ENCODE measurements around the gene ERMAP. TPM values are rescaled to one million over a fixed set of nuclear protein-coding genes. Genes with fewer than 3 reads are reported as not detected.

Gene ERMAP
- total and polyA plus RNA-seq, 2 of the 8 experiments (the other 6 are each of a cell fraction or from before 2014, with no cell fraction given) = 2.5 to 3.9 TPM

DNA sequence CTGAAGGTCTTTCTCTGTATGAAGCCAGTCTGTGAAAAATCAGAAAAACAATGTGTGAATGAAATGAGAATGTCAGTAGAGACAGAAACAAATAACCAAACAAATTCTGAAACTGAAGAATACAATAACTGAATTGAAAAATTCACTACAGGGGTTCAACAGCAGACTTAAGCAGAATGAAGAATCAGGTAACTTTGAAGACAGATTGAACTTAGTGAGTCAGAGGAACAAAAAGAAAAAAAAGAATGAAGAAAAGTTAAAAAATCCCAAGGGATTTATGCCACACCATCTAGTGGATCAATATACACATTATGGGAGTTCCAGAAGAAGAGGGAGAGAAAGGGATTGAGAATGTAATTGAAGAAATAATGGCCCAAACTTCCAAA lies 44.1 kb downstream of the ERMAP start:
- Histone ChIP-seq H2BK15ac (ENCODE audit: low read length) (no peak overlapping the region), H3K4me1 (replicated peaks in 1 of 4; ENCODE audit: control insufficient read depth in 3 of 4, insufficient read depth in 4 of 4, low read length in 3 of 4) (no peaks in the 10 kb centered on the region), H2BK120ac (replicated peaks; ENCODE audit: low read depth, low read length) (no peak overlapping the region), H2BK5ac (ENCODE audit: low read depth, low read length) (no peak overlapping the region), H3K36me3 (ENCODE audit: control insufficient read depth in 2 of 4, insufficient read depth in 4 of 4, low read length in 3 of 4) (no peaks in the 10 kb centered on the region), H3K9ac (replicated peaks in 1 of 4; ENCODE audit: extremely low read depth in 1 of 4, low read depth in 3 of 4, low read length in 3 of 4) (no peak overlapping the region), H3K9me3 (ENCODE audit: insufficient read depth in 2 of 2, low read depth in 1 of 2, low read length in 1 of 2) (peaks cover 0 to 10% of the 10 kb centered on the region in 2 experiments; a peak in 1 of 4 replicates), H4K20me1 (replicated peaks in 1 of 2; ENCODE audit: control insufficient read depth in 1 of 2, insufficient read depth in 2 of 2, low read length in 2 of 2) (no peaks in the 10 kb centered on the region), H3K18ac (ENCODE audit: extremely low read depth, low read length) (no peak overlapping the region), H3K23me2 (ENCODE audit: low read depth, low read length) (peaks cover 2% of the 10 kb centered on the region; the same call in 1 of the 2 replicates), H2BK20ac (ENCODE audit: low read length) (no peak overlapping the region), H3K79me1 (ENCODE audit: low read depth, low read length) (no peaks in the 10 kb centered on the region), H4K5ac (ENCODE audit: insufficient read length, low read depth, low read length) (no peak overlapping the region), H3K4me3 (ENCODE audit: extremely low read depth in 1 of 4, insufficient read depth in 2 of 4, low read depth in 3 of 4, low read length in 4 of 4) (no peak overlapping the region), H2BK12ac (ENCODE audit: low read depth, low read length) (no peak overlapping the region), H3K4me2 (ENCODE audit: insufficient read depth in 1 of 2, low read depth in 2 of 2, low read length in 2 of 2) (no peak overlapping the region), H3K27me3 (replicated peaks in 1 of 4; ENCODE audit: control insufficient read depth in 3 of 4, extremely low read depth in 1 of 4, insufficient read depth in 3 of 4, low read length in 3 of 4) (no peaks in the 10 kb centered on the region), H3K14ac (ENCODE audit: insufficient read length) (no peak overlapping the region), H4K91ac (replicated peaks; ENCODE audit: insufficient read length, low read length) (no peak overlapping the region), H3K27ac (ENCODE audit: low read depth, low read length) (no peak overlapping the region), H4K8ac (ENCODE audit: extremely low read depth, insufficient read depth, low read length) (no peak overlapping the region), H2AK5ac (ENCODE audit: low read depth, low read length) (no peak overlapping the region), H3K79me2 (ENCODE audit: control insufficient read depth in 1 of 2, insufficient read depth in 2 of 2, low read length in 2 of 2) (no peaks in the 10 kb centered on the region), H3K56ac (replicated peaks; ENCODE audit: insufficient read length, low read depth, low read length) (no peak overlapping the region), H3K23ac (ENCODE audit: insufficient read length) (no peak overlapping the region), H3K4ac (replicated peaks; ENCODE audit: insufficient read length, low read depth, low read length) (no peak overlapping the region), H2AFZ (ENCODE audit: low read length) (no peak overlapping the region)
- FAIRE-seq = no peak
- ChIA-PET POLR2A (ENCODE audit: partially characterized antibody) (interaction anchor here (1.0 to 1.8 kb wide), 3 partner anchors 8 to 27 kb away, joined by 3 to 4 read pairs (median 4); no protein-coding TSS in a partner anchor), CTCF (ENCODE audit: partially characterized antibody) (interaction anchor here (0.9 to 3.3 kb wide), 4 partner anchors 27 to 214 kb away, joined by 3 to 8 read pairs (median 6); no protein-coding TSS in a partner anchor)
- no peak for DNase-seq (ENCODE audit: low read depth in 1 of 2, low spot score in 2 of 2)
- TF ChIP-seq TCF12 (IDR thresholded peaks at IDR 0.05; ENCODE audit: low read depth, low read length) (no peak), EP300 (IDR thresholded peaks at IDR 0.05; ENCODE audit: borderline replicate concordance in 1 of 2, low read depth in 2 of 2, low read length in 2 of 2) (no peak), RBBP5 (IDR thresholded peaks at IDR 0.05; ENCODE audit: borderline replicate concordance, low read depth, low read length) (no peak), RXRA (IDR thresholded peaks at IDR 0.05; ENCODE audit: insufficient read depth, low read depth, low read length) (no peak), SIN3A (conservative IDR thresholded peaks at IDR 0.05 in 1 of 2, IDR thresholded peaks at IDR 0.05 in 1 of 2; ENCODE audit: low read depth in 1 of 2, low read length in 2 of 2) (no peak), RNF2 (IDR thresholded peaks at IDR 0.05; ENCODE audit: borderline replicate concordance, low read depth, low read length, missing control alignments, poor library complexity, severe bottlenecking) (no peak), SP2 (IDR thresholded peaks at IDR 0.05; ENCODE audit: low read length) (no peak), CBX8 (IDR thresholded peaks at IDR 0.05; ENCODE audit: borderline replicate concordance, low read depth, low read length) (no peak), MAFK (IDR thresholded peaks at IDR 0.05; ENCODE audit: low read depth, low read length) (no peak)
- TF ChIP-seq, protein P1, sequence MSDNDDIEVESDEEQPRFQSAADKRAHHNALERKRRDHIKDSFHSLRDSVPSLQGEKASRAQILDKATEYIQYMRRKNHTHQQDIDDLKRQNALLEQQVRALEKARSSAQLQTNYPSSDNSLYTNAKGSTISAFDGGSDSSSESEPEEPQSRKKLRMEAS (IDR thresholded peaks at IDR 0.05) = no peak
- TF ChIP-seq, protein P2, sequence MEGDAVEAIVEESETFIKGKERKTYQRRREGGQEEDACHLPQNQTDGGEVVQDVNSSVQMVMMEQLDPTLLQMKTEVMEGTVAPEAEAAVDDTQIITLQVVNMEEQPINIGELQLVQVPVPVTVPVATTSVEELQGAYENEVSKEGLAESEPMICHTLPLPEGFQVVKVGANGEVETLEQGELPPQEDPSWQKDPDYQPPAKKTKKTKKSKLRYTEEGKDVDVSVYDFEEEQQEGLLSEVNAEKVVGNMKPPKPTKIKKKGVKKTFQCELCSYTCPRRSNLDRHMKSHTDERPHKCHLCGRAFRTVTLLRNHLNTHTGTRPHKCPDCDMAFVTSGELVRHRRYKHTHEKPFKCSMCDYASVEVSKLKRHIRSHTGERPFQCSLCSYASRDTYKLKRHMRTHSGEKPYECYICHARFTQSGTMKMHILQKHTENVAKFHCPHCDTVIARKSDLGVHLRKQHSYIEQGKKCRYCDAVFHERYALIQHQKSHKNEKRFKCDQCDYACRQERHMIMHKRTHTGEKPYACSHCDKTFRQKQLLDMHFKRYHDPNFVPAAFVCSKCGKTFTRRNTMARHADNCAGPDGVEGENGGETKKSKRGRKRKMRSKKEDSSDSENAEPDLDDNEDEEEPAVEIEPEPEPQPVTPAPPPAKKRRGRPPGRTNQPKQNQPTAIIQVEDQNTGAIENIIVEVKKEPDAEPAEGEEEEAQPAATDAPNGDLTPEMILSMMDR (IDR thresholded peaks at IDR 0.05; ENCODE audit: control extremely low read depth in 1 of 3, insufficient read depth in 1 of 3, low read depth in 1 of 3, low read length in 3 of 3) = no peak

Data from H1 (cell line).